Measurements from ENCODE around the gene RPS15. TPM values are rescaled to one million over a fixed set of nuclear protein-coding genes. Genes with fewer than 3 reads are reported as not detected.
A peak's percentile ranks its signal among the peaks of the same experiment; 100 is the strongest.

Gene RPS15
- total RNA-seq, 1 donor: 318 TPM

DNA sequence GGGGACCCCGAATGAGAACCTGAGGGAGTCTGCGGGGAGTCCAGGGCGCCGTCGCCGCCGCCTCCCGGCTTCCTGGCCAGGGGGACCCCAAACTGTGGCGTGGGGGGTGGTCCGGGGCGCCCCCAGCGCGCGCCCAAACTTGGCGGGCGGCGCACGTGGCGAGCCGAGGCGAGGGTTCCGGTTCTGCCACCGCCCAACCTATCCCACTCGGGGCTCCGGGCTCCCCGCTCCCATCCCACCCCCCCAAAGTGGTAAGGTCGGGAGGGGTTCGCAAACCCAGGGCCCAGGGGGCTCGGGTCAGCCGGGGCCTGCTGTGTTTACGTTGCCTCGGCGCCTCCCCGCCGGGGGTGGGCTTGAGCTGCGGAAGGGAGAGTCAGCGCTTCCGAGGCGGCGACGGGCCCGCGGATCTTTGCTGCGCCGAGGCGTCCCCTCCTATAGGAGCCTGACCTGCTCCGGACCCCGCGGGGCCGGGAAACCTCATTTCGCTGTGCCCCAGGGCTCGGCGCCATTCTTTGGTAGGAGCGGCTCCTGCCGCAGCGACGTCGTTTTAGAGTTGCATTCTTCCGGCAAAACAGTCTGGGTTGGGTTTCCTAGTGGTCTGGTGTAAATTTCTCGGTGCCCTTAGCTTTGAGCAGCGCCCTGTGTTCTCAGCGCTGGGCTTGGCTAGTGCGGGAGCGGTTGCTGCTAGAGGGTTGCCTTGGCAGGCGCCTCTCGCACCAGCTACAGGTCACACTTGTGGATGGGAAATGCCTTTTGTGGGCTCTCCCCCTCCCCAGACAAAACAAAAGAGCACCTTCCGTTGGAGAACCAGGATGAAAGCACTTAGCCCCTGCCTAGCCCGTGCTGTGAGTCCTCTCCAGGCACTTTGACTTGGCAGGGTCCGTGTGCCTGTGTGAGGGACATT is 29.6 kb upstream of the RPS15 start:
- Histone ChIP-seq H3K27ac (ENCODE audit: low read depth, low read length) (peak overlapping the region; percentile 78), H2AFZ (ENCODE audit: low read length) (no peak overlapping the region), H3K9me3 (ENCODE audit: low read depth, low read length) (no peaks in the 10 kb centered on the region), H3K4me1 (ENCODE audit: insufficient read depth, low read length) (peaks cover 38% of the 10 kb centered on the region), H4K20me1 (ENCODE audit: insufficient read depth, low read length) (peaks cover 51% of the 10 kb centered on the region), H3K36me3 (ENCODE audit: insufficient read depth, low read length) (peaks cover 7% of the 10 kb centered on the region), H3K27me3 (ENCODE audit: insufficient read depth, low read length) (no peaks in the 10 kb centered on the region), H3K79me2 (ENCODE audit: insufficient read depth, low read length) (peaks cover 58% of the 10 kb centered on the region), H3K4me2 (ENCODE audit: insufficient read depth, low read length) (peak overlapping the region; percentile 97), H3K4me3 (ENCODE audit: insufficient read depth, low read length) (peak overlapping the region; percentile 85)
- TF ChIP-seq, protein P1, sequence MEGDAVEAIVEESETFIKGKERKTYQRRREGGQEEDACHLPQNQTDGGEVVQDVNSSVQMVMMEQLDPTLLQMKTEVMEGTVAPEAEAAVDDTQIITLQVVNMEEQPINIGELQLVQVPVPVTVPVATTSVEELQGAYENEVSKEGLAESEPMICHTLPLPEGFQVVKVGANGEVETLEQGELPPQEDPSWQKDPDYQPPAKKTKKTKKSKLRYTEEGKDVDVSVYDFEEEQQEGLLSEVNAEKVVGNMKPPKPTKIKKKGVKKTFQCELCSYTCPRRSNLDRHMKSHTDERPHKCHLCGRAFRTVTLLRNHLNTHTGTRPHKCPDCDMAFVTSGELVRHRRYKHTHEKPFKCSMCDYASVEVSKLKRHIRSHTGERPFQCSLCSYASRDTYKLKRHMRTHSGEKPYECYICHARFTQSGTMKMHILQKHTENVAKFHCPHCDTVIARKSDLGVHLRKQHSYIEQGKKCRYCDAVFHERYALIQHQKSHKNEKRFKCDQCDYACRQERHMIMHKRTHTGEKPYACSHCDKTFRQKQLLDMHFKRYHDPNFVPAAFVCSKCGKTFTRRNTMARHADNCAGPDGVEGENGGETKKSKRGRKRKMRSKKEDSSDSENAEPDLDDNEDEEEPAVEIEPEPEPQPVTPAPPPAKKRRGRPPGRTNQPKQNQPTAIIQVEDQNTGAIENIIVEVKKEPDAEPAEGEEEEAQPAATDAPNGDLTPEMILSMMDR (IDR thresholded peaks at IDR 0.05; ENCODE audit: extremely low read depth, low read depth, low read length): no peak
- DNase-seq (ENCODE audit: insufficient read length, low spot score, missing footprints): peak; percentile 93

DNA sequence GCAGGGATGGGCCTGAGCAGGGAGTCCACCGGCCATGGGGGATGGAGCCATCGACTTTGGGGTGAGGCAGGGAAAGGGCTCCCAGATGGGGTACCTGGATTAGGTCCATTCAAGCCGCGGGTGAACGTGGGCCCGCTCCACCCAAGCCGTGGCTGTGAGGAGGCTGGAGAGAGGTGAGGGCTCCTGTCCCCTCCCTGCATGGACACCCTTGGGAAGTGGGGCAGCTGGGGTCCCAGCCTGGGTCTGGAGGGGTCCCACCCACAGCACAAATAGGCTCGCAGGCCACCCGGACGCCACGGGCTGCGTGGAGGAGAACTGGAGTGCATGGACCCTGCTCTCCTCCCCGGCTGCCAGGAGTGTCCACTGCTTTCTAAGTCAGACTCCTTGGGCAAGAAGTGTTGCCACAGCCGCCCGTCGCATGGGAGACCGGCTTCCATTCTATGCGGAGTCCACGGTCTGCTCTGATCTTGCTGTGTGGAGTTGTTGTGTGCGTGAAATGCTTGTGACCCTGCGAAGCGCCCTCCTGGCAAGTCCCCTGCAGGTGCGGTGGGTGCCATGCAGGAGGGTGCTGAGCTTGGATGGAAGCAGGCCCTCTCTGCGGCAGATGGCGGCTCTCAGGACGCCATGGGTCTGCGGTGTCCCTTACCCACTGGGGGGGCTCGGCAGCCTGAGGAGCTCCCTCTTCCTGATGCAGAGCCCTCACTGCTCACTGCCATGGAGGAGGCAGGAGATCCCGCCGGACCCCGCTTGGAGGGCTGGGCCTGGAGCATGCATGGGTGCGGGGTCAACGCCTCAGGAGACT is 28.8 kb upstream of the RPS15 start:
- DNase-seq (ENCODE audit: insufficient read length, low spot score, missing footprints): peak; percentile 87
- TF ChIP-seq, protein P1 (IDR thresholded peaks at IDR 0.05; ENCODE audit: extremely low read depth, low read depth, low read length): no peak
- peak overlapping the region; percentile 78 for H3K27ac ChIP-seq (ENCODE audit: low read depth, low read length)

DNA sequence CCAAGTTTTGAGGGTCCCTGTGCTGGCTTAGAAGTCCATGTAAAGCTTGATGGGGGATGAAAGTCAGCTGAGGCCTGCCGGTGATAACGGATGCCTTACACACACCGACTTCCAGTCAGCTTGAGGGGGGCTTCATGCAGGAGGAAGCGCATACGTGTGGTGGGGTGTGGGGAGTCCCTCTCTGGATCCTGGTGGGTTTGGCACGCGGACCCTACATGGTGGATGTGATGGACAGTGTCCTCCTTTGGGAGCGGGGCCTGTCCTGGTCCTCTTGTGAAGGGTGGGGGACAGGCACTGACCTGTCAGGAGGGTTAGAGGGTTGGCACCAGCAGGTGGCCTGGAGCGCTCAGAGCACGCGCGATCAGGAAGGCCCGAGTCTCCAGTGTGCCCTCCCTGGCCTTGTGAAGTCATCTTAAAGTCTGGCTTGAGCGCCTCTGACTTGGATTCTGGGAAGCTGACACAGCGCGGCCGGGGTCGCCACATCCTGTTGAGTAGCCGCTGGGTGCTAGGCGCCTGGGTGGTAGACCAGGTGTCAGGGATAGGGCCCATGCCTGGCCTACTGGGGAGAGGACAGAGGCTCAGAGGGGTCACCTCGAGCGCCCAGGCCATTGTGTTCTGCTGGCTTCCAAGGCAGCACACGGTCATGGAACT is 27.9 kb upstream of the RPS15 start:
- peak; percentile 87 for DNase-seq (ENCODE audit: insufficient read length, low spot score, missing footprints)
- peaks cover 44% of the 10 kb centered on the region for H3K4me1 ChIP-seq (ENCODE audit: insufficient read depth, low read length)
- H3K27me3 ChIP-seq (ENCODE audit: insufficient read depth, low read length): no peaks in the 10 kb centered on the region
- H3K36me3 ChIP-seq (ENCODE audit: insufficient read depth, low read length): peaks cover 9% of the 10 kb centered on the region
- no peak overlapping the region for H2AFZ ChIP-seq (ENCODE audit: low read length)
- no peaks in the 10 kb centered on the region for H3K9me3 ChIP-seq (ENCODE audit: low read depth, low read length)
- peaks cover 56% of the 10 kb centered on the region for H4K20me1 ChIP-seq (ENCODE audit: insufficient read depth, low read length)
- H3K79me2 ChIP-seq (ENCODE audit: insufficient read depth, low read length): peaks cover 73% of the 10 kb centered on the region
- peak overlapping the region; percentile 97 for H3K4me2 ChIP-seq (ENCODE audit: insufficient read depth, low read length)
- H3K27ac ChIP-seq (ENCODE audit: low read depth, low read length): peak overlapping the region; percentile 78
- no peak overlapping the region for H3K4me3 ChIP-seq (ENCODE audit: insufficient read depth, low read length)
- TF ChIP-seq, protein P1 (IDR thresholded peaks at IDR 0.05; ENCODE audit: extremely low read depth, low read depth, low read length): no peak

More for the DNA sequence above, 28.8 kb upstream of the RPS15 start:
- Histone ChIP-seq H3K4me2 (ENCODE audit: insufficient read depth, low read length) (peak overlapping the region; percentile 97), H3K4me1 (ENCODE audit: insufficient read depth, low read length) (peaks cover 38% of the 10 kb centered on the region), H4K20me1 (ENCODE audit: insufficient read depth, low read length) (peaks cover 54% of the 10 kb centered on the region), H3K79me2 (ENCODE audit: insufficient read depth, low read length) (peaks cover 66% of the 10 kb centered on the region), H3K27me3 (ENCODE audit: insufficient read depth, low read length) (no peaks in the 10 kb centered on the region), H3K4me3 (ENCODE audit: insufficient read depth, low read length) (peak overlapping the region; percentile 85), H3K36me3 (ENCODE audit: insufficient read depth, low read length) (peaks cover 9% of the 10 kb centered on the region), H2AFZ (ENCODE audit: low read length) (no peak overlapping the region), H3K9me3 (ENCODE audit: low read depth, low read length) (no peaks in the 10 kb centered on the region)
